ENCODE data around the gene ACTMAP.
"Not testable (repeated sequence)": the region's sequence is repeated elsewhere in the genome, so short reads cannot be mapped to it uniquely, and the experiment has no call there.

Gene ACTMAP

DNA sequence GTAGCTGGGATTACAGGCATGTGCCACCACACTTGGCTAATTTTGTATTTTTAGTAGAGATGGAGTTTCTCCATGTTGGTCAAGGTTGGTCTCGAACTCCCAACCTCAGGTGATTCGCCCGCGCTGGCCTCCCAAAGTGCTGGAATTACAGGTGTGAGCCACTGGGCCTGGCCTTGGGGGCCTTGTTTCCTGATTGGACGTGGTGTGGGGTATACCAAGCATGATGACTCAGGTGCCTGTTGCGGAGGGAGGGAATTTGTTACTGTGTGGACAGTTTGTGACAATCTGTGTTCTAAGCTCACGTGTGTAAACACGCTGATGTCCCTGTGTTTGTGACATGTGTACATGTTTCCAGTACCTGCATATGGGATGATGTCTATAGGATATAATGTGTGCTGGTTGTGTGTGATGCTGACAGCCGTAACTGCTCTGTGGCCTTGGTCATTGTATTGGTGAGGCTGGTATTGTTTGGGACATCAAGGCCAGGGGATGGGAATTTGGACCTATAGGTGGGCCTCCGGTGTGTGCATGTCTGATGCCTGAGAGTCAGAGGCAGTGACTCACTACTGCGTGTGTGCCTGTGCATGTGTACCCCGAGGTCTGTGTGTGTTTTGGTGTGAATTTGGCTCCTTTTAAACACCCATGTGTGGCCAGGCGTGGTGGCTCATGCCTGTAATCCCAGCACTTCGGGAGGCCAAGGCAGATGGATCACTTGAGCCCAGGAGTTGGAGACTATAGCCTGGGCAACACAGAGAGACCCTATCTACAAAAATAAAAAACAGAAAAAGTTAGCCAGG lies 47.1 kb upstream of the ACTMAP start:
- no peak for DNase-seq (ENCODE audit: low read depth, low spot score)
- no peak overlapping the region; the same call in 1 of the 2 replicates for H3K4me3 ChIP-seq (ENCODE audit: low read depth, low read length)
- CTCF ChIA-PET = interaction anchor here (1.8 to 3.9 kb wide), 4 partner anchors 9 to 135 kb away, joined by 8 to 23 read pairs (median 10); partner anchors contain the start of gene RAB4B
- POLR2A ChIA-PET = interaction anchor here (0.5 kb wide), 1 partner anchor 401 kb away, joined by 3 read pairs; no protein-coding TSS in a partner anchor
- TF ChIP-seq, protein P1, sequence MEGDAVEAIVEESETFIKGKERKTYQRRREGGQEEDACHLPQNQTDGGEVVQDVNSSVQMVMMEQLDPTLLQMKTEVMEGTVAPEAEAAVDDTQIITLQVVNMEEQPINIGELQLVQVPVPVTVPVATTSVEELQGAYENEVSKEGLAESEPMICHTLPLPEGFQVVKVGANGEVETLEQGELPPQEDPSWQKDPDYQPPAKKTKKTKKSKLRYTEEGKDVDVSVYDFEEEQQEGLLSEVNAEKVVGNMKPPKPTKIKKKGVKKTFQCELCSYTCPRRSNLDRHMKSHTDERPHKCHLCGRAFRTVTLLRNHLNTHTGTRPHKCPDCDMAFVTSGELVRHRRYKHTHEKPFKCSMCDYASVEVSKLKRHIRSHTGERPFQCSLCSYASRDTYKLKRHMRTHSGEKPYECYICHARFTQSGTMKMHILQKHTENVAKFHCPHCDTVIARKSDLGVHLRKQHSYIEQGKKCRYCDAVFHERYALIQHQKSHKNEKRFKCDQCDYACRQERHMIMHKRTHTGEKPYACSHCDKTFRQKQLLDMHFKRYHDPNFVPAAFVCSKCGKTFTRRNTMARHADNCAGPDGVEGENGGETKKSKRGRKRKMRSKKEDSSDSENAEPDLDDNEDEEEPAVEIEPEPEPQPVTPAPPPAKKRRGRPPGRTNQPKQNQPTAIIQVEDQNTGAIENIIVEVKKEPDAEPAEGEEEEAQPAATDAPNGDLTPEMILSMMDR (IDR thresholded peaks at IDR 0.05; ENCODE audit: insufficient read depth, low read length, missing control alignments) = no peak

DNA sequence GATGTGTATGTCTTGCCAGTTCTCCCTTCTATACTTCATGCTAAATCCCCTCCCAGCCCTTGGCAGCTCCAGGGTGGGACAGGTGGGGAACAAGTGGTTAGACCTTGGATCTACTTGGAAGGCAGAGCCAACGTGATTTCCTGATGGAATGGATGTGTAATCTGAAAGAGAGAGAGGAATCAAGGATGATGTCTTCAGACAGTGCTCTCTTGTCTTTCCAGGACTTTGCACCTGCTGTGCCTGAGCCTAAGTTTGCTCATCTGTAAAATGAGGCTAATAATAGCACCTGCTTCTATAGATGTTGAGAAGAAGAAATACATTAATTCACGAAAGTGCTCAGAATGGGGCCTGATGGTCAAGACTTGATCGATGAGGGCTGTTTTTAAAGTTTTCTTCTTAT lies 41.7 kb upstream of the ACTMAP start:
- DNase-seq (ENCODE audit: low read depth, low spot score) = no peak
- POLR2A ChIA-PET = no interaction called here
- TF ChIP-seq, protein P1 (IDR thresholded peaks at IDR 0.05; ENCODE audit: insufficient read depth, low read length, missing control alignments) = no peak
- no peak overlapping the region for H3K4me3 ChIP-seq (ENCODE audit: low read depth, low read length)
- CTCF ChIA-PET = interaction anchor here (0.8 kb wide), 1 partner anchor 13 kb away, joined by 3 read pairs; no protein-coding TSS in a partner anchor

DNA sequence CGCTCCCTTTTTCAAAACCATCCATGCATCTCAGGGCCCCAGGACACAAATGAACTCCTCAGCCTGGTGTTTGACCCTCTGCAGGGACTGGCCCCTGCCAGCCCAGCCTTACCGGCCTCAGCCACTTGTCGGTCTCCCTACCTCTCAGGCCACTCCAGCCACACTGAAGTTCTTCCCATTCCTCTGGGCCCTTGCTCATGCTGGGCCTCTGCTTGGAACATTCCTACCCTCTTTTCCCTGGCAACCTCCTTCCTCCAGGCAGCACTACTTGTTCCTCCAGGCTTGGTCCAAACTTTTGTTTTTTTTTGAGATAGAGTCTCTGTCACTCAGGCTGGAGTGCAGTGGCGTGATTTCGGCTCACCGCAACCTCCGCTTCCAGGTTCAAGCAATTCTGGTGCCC lies 41.1 kb upstream of the ACTMAP start:
- no peak overlapping the region for H3K4me3 ChIP-seq (ENCODE audit: low read depth, low read length)
- ChIA-PET POLR2A (no interaction called here), CTCF (interaction anchor here (0.8 kb wide), 1 partner anchor 13 kb away, joined by 3 read pairs; no protein-coding TSS in a partner anchor)
- DNase-seq (ENCODE audit: low read depth, low spot score) = no peak
- TF ChIP-seq, protein P1 (IDR thresholded peaks at IDR 0.05; ENCODE audit: insufficient read depth, low read length, missing control alignments) = no peak

DNA sequence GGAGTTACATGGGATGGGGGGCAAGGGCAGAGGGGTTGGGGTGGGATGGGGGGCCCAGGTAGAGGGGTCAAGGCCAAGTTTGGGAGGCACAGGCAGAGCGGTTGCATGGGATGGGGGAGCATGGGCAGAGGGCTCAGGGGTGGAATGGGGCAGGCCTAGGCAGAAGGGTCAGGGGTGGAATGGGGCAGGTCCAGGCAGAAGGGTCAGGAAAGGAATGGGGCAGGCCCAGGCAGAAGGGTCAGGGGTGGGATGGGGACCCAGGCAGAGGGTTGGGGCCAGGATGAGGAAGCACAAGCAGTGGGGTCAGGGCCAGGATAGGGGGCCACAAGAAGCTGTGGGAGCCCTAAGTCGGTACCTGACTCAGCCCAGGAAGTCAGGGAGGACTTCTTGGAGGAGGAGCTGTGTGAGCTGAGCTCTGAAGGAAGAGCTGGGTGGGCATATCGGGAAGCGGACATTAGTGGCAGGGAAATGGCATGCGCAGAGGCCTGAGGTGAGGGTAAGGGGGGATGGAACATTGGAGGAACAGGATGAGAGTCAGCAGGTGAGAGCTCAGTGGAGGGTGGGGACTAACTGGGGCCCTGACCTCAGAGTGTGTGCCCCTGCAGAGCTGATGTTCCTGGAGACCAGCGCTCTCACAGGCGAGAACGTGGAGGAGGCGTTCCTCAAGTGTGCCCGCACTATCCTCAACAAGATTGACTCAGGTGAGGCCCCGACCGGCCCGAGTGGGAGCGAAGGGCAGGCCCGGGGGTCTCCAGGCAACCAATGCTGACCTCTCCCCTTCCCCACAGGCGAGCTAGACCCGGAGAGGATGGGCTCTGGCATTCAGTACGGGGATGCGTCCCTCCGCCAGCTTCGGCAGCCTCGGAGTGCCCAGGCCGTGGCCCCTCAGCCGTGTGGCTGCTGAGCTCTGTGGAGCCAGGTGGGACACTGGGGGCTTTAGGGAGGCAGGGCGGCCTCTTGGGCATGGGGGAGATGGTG lies 36.1 kb upstream of the ACTMAP start:
- ChIA-PET POLR2A (interaction anchor here (1.3 to 1.4 kb wide), 2 partner anchors 8 to 12 kb away, joined by 4 to 5 read pairs; partner anchors contain the start of genes EGLN2 and RAB4B), CTCF (interaction anchor here (0.8 to 2.8 kb wide), 4 partner anchors 9 to 123 kb away, joined by 3 to 13 read pairs (median 4); partner anchors contain the start of gene EGLN2)
- no peak overlapping the region for H3K4me3 ChIP-seq (ENCODE audit: low read depth, low read length)
- TF ChIP-seq, protein P1 (IDR thresholded peaks at IDR 0.05; ENCODE audit: insufficient read depth, low read length, missing control alignments) = no peak
- DNase-seq (ENCODE audit: low read depth, low spot score) = no peak

DNA sequence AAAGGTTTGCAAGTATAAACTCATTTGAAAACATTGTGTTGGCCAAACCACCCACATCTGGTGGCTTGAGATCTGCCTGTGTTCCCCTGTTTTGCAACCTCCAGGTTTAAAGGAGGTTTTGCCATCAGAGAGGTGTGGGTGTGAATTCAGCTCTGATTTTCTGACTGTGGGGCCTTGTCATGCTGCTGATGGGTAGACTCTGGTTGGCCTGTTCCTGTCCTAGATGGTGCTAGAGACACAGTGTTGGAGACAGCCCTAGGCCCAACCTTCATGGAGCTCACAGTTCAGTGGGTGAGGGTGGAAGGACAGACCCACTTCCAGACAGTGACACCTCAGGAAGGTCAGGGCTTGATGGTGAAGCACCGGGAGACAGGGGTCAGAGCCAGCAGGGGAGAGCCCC lies 35.2 kb upstream of the ACTMAP start:
- H3K4me3 ChIP-seq (ENCODE audit: low read depth, low read length) = no peak overlapping the region
- ChIA-PET POLR2A (interaction anchor here (1.4 kb wide), 1 partner anchor 13 kb away, joined by 4 read pairs; the partner anchor contains the start of gene EGLN2), CTCF (interaction anchor here (2.8 kb wide), 1 partner anchor 12 kb away, joined by 13 read pairs; the partner anchor contains the start of gene EGLN2)
- TF ChIP-seq, protein P1 (IDR thresholded peaks at IDR 0.05; ENCODE audit: insufficient read depth, low read length, missing control alignments) = no peak
- DNase-seq (ENCODE audit: low read depth, low spot score) = no peak

DNA sequence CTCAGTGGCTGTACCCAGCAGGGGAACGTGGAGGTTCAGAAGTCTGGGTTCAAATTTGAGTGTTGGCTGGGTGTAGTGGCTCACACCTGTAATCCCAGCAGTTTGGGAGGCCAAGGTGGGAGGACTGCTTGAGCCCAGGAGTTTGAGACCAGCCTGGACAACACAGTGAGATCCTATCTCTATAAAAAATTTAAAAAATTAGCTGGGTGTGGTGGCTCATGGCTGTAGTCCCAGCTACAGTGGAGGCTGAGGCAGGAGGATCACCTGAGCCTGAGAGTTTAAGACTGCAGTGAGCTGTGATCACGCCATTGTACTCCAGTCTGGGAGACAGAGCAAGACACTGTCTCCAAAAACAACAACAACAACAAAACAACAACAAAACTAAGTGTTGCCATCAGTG lies 33.9 kb upstream of the ACTMAP start:
- H3K4me3 ChIP-seq (ENCODE audit: low read depth, low read length); DNase-seq (ENCODE audit: low read depth, low spot score); POLR2A ChIA-PET: not testable (repeated sequence)
- CTCF ChIA-PET = interaction anchor here (0.7 kb wide), 2 partner anchors 10 to 14 kb away, joined by 3 to 4 read pairs; partner anchors contain the start of gene EGLN2

Data from AG04449 (cell line).